Right kidney (tissue), 9 donors: ENCODE measurements around the gene NPHS1.
"Not testable (repeated sequence)": the region's sequence is repeated elsewhere in the genome, so short reads cannot be mapped to it uniquely, and the experiment has no call there.

ENCODE experiments used
- DNase-seq: peaks from one replicate; pipeline ENCODE4 v3.0.0-alpha.2; 2016
- long read RNA-seq, 8 donors: transcript quantifications; one replicate each; lab custom pipeline, GENCODE V29; 2026

NPHS1 gene
- long read RNA-seq, donor 1, full-length matches to known transcripts = 4 of 20 reads
- long read RNA-seq, donor 1, partial matches to known transcripts = 11 of 20 reads
- long read RNA-seq, donor 1, other reads (novel, unspliced or antisense) = 5 of 20 reads
- long read RNA-seq, donor 2, full-length matches to known transcripts = 3 of 28 reads
- long read RNA-seq, donor 2, partial matches to known transcripts = 20 of 28 reads
- long read RNA-seq, donor 2, other reads (novel, unspliced or antisense) = 5 of 28 reads
- long read RNA-seq, donor 3, full-length matches to known transcripts = 2 of 15 reads
- long read RNA-seq, donor 3, partial matches to known transcripts = 13 of 15 reads
- long read RNA-seq, donor 3, other reads (novel, unspliced or antisense) = 0 of 15 reads
- long read RNA-seq, donor 4, partial matches to known transcripts = 74 of 82 reads
- long read RNA-seq, donor 4, other reads (novel, unspliced or antisense) = 8 of 82 reads
- long read RNA-seq, donor 5, full-length matches to known transcripts = 4 of 12 reads
- long read RNA-seq, donor 5, partial matches to known transcripts = 8 of 12 reads
- long read RNA-seq, donor 5, other reads (novel, unspliced or antisense) = 0 of 12 reads
- long read RNA-seq, donor 6, full-length matches to known transcripts = 6 of 47 reads
- long read RNA-seq, donor 6, partial matches to known transcripts = 31 of 47 reads
- long read RNA-seq, donor 6, other reads (novel, unspliced or antisense) = 10 of 47 reads
- long read RNA-seq, donor 7 = 0 reads
- long read RNA-seq, donor 8, full-length matches to known transcripts = 1 of 18 reads
- long read RNA-seq, donor 8, partial matches to known transcripts = 17 of 18 reads
- long read RNA-seq, donor 8, other reads (novel, unspliced or antisense) = 0 of 18 reads

- DNase-seq = peak; percentile 58
Measured at GRCh38 chr19:35852029-35852780, at the start of gene NPHS1. TSS of gene NPHS1 (minus strand) at chr19:35852504. CDS start at chr19:35851837, 667 bp downstream.

DNA sequence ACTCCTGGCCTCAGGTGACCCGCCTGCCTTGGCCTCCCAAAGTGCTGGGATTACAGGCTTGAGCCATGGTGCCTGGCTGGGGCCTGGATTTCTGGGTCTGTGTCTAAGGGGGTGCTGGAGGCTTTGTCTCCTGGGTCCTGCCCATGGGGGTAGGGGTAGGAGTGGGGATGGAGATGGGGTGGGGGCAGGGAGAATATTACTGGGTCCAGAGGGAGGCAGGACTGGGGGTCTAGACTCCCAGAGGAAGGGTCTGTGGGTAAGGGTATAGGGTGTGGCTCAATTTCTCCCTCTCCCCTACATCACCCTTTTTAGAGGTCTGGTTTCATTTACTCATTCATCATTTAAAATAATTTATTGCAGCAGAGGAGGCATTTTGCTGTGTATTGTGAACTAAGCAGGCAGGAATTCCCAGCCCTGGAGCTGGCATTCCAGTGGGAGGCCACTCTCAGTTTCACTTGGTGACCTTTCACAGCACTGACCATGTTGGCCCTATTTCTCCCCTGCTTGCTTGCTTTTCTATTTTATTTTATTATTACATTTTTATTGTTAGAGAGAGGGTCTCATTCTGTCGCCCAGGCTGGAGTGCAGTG is 48.8 kb upstream of the NPHS1 start:
- peak; percentile 7 for DNase-seq

DNA sequence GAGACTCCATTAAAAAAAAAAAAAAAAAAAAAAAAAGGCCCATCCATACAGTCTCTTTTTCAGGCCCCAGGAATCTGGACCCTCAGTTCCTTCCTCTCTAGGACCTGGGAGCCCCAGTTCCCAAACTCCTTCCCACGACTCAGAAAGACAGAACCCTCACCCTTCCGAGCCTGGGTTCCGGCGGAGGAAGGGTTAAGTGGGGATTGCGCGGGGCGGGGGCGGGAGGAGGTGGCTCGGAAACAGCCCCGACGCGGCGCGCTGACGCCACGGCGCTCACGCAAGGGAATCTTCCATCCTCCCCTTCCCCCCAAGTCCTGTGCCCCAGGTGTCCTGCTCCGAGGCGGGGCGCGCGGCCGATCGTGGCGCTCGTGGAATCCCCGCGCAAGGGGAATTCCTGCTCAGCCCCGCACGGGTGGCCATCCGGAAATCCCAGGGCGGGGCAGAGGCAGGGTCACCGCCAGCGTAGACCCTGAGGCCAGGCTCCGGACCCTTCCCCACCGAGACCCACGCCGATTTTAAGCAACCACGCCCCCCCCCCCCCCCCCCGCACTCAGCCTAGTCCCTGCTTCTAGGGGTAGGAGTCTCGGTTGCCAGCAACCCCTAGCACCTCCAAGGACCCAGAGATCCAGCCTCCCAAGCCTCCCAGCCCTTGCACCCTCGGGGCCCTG is 47.4 kb upstream of the NPHS1 start:
- peak; percentile 82 for DNase-seq

DNA sequence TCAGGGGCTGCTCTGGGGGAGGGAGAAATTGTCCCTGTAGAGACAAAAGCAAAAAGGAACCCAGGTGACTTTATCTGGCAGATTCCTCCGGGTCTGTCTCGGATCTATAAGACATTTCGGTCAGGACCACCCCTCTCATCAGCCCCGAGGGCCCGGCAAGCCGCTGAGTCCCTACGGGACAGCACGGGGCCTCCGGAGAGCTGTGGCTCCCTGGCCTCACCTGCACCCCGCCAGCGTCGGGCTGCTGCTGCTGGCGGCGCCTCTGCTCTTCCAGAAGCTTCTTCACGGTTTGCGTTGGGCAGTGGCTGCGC is 46.1 kb upstream of the NPHS1 start:
- DNase-seq = no peak

GRCh38 chr19:35897706-35898451 is 45.6 kb upstream of the NPHS1 start:
- no peak for DNase-seq

DNA sequence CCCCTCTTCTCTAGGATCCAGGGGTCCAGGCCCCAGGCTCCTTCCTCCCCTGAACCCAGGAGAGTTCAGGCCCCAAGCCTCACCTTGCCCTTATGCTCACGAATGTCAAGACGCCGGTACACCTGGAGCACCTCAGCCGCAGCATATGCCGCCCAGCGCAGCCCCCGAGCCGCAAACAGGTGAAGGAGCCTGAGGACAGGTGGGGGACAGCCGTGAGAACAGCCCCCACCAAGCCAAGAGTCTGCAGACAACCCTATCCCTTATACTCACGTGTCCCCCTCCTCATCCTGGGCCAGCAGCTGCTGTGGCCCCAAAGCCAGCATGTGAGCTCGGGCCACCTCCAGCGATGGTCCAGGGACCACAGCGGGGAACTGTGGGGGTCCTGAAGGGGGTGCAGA is 44.3 kb upstream of the NPHS1 start:
- no peak for DNase-seq

DNA sequence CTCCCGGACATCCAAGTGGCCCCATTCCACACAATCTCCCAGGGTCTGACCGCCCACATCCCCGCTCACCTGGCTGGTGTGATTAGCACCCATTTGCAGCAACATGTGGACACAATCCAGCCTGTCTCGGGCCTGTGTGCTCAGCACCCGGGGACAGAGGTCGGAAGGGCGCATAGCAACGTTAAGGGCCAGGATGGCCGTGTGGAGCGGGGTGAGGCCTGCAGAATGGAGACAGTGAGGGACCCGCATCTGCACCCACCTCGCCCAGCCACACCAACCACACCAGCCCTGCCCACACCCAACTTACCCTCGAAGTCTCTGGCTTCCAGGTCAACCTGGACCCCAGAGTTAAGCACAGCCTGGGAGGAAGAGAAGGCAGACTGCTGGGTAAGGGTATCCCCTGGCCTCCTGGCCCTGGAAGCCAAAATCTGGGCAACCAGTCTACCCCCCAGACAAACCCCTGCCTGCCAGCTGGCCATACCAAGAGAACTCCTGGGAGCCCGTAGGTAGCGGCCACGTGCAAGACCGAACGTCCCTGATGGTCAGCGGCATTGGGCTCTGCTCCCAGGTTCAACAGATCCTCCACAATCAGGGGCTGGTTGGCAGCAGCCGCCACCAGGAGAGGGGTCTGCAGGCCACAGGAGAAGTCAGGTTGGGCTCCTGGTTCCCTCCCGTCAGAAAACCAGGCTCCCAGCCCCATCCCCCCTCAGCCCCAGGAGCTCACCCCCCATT is 43.8 kb upstream of the NPHS1 start:
- no peak for DNase-seq

GRCh38 chr19:35894342-35894741 is 42.0 kb upstream of the NPHS1 start:
- no peak for DNase-seq

DNA sequence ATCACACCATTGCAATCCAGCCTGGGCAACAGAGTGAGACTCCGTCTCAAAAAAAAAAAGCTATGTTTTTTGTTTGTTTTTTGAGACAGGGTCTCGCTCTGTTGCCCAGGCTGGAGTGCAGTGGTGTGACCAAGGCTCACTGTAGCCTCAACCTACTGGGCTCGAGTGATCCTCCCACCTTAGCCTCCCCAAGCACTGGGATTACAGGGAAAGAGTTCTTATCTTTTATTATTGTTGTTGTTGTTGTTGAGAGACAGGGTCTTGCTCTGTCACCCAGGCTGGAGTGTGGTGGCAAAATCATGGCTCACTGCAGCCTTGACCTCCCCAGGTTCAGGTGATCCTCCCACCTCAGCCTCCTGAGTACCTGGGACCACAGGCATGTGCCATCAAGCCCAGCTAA is 39.5 kb upstream of the NPHS1 start:
- DNase-seq = not testable (repeated sequence)

DNA sequence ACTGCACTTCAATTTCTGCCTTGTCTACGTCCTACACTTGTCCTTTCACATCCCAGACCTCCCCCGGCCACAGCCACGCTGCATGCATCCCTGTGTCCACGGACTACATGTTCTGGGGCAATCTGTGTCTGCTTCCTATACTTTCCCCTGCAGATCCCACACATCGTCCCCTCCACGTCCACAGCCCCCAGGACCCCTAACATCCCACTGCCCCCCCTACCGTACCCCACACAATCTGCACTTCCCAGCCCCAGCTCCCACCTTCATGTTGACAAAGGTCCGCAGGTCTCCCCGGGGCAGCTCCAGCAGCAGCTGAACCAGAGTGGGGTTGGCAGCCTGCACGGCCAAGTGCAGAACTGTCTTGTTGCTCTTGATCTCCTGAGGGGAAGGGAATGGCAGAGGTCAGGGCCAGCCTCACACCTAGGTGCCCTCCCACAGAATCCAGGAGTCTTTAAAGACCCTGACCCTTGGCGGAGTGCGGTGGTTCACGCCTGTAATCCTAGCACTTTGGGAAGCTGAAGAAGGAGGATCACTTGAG is 37.9 kb upstream of the NPHS1 start:
- DNase-seq = no peak

DNA sequence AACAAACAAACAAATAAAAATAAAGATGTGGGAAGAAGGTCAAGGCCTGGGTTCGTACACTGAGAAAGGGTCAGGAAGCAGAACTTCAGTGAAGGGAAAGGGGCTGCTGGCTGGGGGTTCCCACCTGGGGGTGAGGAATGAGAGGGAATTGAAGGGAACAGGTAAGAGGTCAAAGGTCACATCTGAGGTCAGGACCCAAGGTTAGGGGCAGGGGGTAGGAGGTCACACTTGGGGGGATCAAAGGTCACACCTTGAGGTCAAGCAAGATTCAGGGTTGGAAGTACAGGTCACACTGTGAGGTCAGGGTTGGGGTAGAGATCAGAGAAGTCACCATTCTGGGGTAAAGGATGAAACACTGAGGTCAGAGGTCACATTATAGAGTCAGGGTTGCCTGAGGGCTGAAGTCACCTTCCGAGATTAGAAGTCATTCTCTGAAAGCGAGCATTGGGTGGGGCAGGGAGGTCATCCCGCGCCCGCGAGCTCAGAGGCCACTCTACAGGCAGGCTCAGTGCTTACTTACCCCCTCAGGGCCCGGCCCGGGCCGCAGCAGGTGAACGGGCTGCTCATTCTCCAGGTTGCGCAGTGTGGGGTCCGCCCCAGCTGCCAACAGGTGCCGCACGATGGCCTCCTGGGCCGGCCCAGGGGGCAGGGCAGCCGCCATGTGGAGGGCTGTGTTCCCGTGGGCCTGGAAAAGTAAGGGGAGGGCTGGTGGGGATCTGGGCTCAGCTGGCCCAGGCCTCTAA is 37.2 kb upstream of the NPHS1 start:
- DNase-seq = no peak

DNA sequence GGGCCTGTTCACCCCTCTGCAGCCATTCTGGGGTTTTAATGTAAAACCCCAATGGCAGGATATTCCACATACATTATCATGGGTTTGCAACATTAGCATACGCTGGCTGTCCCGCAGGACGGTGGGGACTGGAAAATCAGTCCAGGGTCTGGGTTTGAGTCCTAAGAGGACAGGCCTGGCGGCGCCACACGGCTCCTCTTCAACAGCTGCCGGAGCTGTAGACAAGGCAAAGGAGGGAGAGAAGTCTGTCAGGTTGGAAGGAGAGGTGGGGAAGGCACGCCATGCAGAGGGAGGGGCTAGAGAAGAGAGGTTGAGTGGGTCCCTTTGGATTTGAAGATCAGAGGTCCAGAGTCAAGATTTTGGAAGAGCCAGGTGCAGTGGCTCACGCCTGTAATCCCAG is 36.1 kb upstream of the NPHS1 start:
- no peak for DNase-seq

- DNase-seq = no peak
Measured at GRCh38 chr19:35887197-35887596, 34.9 kb upstream of the NPHS1 start.

DNA sequence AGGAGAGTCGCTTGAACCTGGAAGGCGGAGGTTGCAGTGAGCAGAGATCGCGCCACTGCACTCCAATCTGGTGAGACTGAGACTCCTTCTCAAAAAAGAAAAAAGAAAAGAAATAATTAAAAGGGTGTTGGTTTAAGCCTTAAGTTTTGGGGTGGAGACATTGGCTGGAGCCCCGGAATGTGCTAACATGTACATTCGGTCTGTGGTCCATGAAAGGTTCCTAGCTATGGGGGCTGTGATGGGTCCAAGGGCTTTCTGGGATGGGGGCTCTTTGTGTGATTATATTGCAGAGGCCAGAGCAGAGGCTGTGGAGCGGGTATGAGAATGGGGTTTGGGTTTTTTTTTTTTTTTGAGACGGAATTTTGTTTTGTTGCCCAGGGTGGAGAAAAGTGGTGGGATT is 33.6 kb upstream of the NPHS1 start:
- DNase-seq = no peak

DNA sequence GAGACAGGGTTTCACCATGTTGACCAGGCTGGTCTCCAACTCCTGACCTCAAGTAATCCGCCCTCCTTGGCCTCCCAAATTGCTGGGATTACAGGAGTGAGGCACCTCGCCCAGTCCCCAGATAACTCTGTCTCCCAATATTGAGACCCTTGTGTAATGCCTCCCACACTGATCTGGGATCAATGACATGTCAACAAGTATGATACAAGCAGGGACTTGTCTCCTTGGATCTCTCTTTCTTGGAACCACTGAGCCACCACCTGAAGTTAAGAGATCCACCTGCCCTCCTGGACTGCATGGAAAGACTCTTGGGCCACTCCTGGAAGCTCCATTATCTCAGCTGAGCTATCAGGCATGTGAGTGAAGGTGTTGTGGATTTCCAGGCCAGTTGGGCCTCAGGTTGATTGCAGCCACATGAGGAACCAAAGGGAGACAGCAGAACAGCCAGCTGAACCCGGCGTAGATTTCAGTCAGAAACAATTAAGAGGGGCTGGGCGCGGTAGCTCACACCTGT is 33.0 kb upstream of the NPHS1 start:
- no peak for DNase-seq

GRCh38 chr19:35883882-35884281 is 31.6 kb upstream of the NPHS1 start:
- DNase-seq = no peak

DNA sequence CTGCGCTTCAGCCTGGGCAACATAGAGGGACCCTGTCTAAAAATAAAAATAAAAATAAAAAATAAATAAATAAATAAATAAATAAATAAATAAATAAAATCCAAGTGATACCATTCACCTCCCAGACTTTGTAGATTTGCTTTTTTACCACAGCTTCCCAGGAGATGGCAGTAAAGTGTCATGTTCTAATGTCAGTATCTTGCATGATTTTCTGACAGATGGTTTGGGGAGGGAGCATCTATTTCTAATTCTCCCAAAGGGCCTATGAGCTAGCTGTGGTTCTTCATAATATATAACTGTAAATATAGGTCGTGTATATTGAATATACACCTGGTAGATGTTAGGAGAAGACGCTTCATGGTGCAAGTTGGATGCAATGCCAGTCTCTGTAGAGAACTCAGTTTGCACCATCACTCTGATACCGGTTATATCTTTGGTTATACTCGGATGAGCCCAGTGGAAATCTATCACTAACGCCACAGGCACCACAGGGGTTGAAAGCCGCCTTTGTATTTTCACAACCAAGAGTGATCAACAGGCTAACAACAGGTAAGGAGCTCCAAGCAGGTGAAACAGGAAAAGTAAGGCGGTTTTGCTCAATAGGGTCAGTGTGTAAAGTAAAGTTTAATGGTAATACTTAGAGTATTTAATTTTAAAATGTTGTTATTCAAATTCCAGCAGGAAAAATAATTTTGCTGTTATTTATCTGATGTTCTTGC is 30.0 kb upstream of the NPHS1 start:
- peak; percentile 37 for DNase-seq

- DNase-seq = peak; percentile 73
Measured at GRCh38 chr19:35879770-35880317, 27.5 kb upstream of the NPHS1 start.
